Measurements from ENCODE around the gene ELMOD3. TPM values are rescaled to one million over a fixed set of nuclear protein-coding genes. Genes with fewer than 3 reads are reported as not detected.

The ELMOD3 gene
- total and polyA plus RNA-seq, 2 of the 8 experiments (the other 6 are each of a cell fraction or from before 2014, with no cell fraction given) = 8.5 to 10.2 TPM

DNA sequence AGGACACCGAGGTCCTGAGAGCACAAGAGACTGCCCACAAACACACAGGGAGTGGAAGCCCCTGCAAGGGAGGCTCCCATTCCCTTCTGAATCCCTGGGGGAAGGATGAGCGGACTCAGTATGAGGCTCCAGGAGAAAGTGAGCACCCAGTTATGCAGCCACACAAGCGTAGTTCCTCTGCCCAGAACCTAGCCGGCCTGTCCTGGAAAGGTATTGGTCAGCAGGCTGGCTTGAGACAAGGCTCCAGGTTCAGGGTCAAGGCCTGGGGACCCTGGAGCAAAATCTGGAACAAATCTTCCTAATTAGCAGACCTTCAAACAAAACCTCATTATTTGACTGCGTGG, 56.8 kb downstream of the ELMOD3 start:
- TF ChIP-seq JUND (IDR thresholded peaks at IDR 0.05; ENCODE audit: low read length) (no peak), SAP30 (IDR thresholded peaks at IDR 0.05; ENCODE audit: insufficient read depth, insufficient replicate concordance, low read length) (no peak), BCL11A (IDR thresholded peaks at IDR 0.05; ENCODE audit: low read depth in 2 of 2, low read length in 2 of 2) (no peak), CHD1 (IDR thresholded peaks at IDR 0.05; ENCODE audit: low read depth, low read length) (no peak)
- ChIA-PET POLR2A (ENCODE audit: partially characterized antibody) (interaction anchor here (1.0 to 55.3 kb wide), 3 partner anchors 18 to 136 kb away, joined by 3 to 1889 read pairs (median 4); partner anchors contain the start of genes GGCX and MAT2A), CTCF (ENCODE audit: partially characterized antibody) (interaction anchor here (0.7 kb wide), 1 partner anchor 141 kb away, joined by 3 read pairs; no protein-coding TSS in a partner anchor)
- peaks cover 5% of the 10 kb centered on the region for H3K79me1 ChIP-seq (ENCODE audit: low read depth, low read length)
- H2BK15ac ChIP-seq (ENCODE audit: low read length) = 0 out of 2 replicates have a peak overlapping the region, but pooled peaks have one; percentile 81
- no peak overlapping the region for H3K14ac ChIP-seq (ENCODE audit: insufficient read length)
- peaks cover 0 to 3% (median 1%) of the 10 kb centered on the region in 4 experiments; a peak in 1 of 7 replicates for H3K27me3 ChIP-seq (replicated peaks in 1 of 4; ENCODE audit: control insufficient read depth in 3 of 4, extremely low read depth in 1 of 4, insufficient read depth in 3 of 4, low read length in 3 of 4)
- H3K23me2 ChIP-seq (ENCODE audit: low read depth, low read length) = peaks cover 8% of the 10 kb centered on the region; the same call in 1 of the 2 replicates
- H3K36me3 ChIP-seq (ENCODE audit: control insufficient read depth in 2 of 4, insufficient read depth in 4 of 4, low read length in 3 of 4) = no peaks in the 10 kb centered on the region
- no peak overlapping the region for H4K8ac ChIP-seq (ENCODE audit: extremely low read depth, insufficient read depth, low read length)
- no peak overlapping the region for H3K4me3 ChIP-seq (ENCODE audit: extremely low read depth in 1 of 4, insufficient read depth in 2 of 4, low read depth in 3 of 4, low read length in 4 of 4)
- peak overlapping the region; percentile 27; the same call in 1 of the 2 replicates for H2BK5ac ChIP-seq (ENCODE audit: low read depth, low read length)
- no peak overlapping the region for H3K18ac ChIP-seq (ENCODE audit: extremely low read depth, low read length)
- FAIRE-seq = no peak
- no peak overlapping the region for H2AFZ ChIP-seq (ENCODE audit: low read length)
- DNase-seq (ENCODE audit: low read depth in 1 of 2, low spot score in 2 of 2) = no peak
- no peak overlapping the region for H3K4me2 ChIP-seq (ENCODE audit: insufficient read depth in 1 of 2, low read depth in 2 of 2, low read length in 2 of 2)
- no peak overlapping the region for H3K56ac ChIP-seq (replicated peaks; ENCODE audit: insufficient read length, low read depth, low read length)
- H3K9me3 ChIP-seq (ENCODE audit: insufficient read depth in 2 of 2, low read depth in 1 of 2, low read length in 1 of 2) = no peaks in the 10 kb centered on the region
- WGBS, 2 experiments (ENCODE audit: extremely low coverage in 1 of 2, insufficient coverage in 1 of 2, insufficient read length in 1 of 2, insufficient replicate concordance in 2 of 2, low coverage in 1 of 2, low lambda C conversion rate in 2 of 2, missing lambda C conversion rate in 1 of 2) = 97% methylated on average over 5 of the region's 5 CpGs; no CpG with 5 or more reads in 1 of the 2 experiments
- no peak overlapping the region for H2BK20ac ChIP-seq (ENCODE audit: low read length)
- H2AK5ac ChIP-seq (ENCODE audit: low read depth, low read length) = 0 out of 2 replicates have a peak overlapping the region, but pooled peaks have one; percentile 40
- no peak overlapping the region for H3K27ac ChIP-seq (ENCODE audit: low read depth, low read length)
- H3K79me2 ChIP-seq (ENCODE audit: control insufficient read depth in 1 of 2, insufficient read depth in 2 of 2, low read length in 2 of 2) = no peaks in the 10 kb centered on the region
- peak overlapping the region; percentile 10 for H2BK120ac ChIP-seq (replicated peaks; ENCODE audit: low read depth, low read length)
- H4K91ac ChIP-seq (replicated peaks; ENCODE audit: insufficient read length, low read length) = peak overlapping the region; percentile 3
- H3K9ac ChIP-seq (replicated peaks in 1 of 4; ENCODE audit: extremely low read depth in 1 of 4, low read depth in 3 of 4, low read length in 3 of 4) = no peak overlapping the region; a peak in 1 of 7 replicates
- H3K4me1 ChIP-seq (replicated peaks in 1 of 4; ENCODE audit: control insufficient read depth in 3 of 4, insufficient read depth in 4 of 4, low read length in 3 of 4) = peaks cover 5 to 19% (median 14%) of the 10 kb centered on the region in 4 experiments
- peak overlapping the region; percentile 80; the same call in 1 of the 2 replicates for H2BK12ac ChIP-seq (ENCODE audit: low read depth, low read length)
- H3K23ac ChIP-seq (ENCODE audit: insufficient read length) = no peak overlapping the region
- no peak overlapping the region for H3K4ac ChIP-seq (replicated peaks; ENCODE audit: insufficient read length, low read depth, low read length)
- no peaks in the 10 kb centered on the region for H4K20me1 ChIP-seq (replicated peaks in 1 of 2; ENCODE audit: control insufficient read depth in 1 of 2, insufficient read depth in 2 of 2, low read length in 2 of 2)
- H4K5ac ChIP-seq (ENCODE audit: insufficient read length, low read depth, low read length) = no peak overlapping the region

Measured in H1 (cell line).